ENCODE data around the gene LHPP.
"Not testable (repeated sequence)": the region's sequence is repeated elsewhere in the genome, so short reads cannot be mapped to it uniquely, and the experiment has no call there.

The LHPP gene, protein sequence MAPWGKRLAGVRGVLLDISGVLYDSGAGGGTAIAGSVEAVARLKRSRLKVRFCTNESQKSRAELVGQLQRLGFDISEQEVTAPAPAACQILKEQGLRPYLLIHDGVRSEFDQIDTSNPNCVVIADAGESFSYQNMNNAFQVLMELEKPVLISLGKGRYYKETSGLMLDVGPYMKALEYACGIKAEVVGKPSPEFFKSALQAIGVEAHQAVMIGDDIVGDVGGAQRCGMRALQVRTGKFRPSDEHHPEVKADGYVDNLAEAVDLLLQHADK

DNA sequence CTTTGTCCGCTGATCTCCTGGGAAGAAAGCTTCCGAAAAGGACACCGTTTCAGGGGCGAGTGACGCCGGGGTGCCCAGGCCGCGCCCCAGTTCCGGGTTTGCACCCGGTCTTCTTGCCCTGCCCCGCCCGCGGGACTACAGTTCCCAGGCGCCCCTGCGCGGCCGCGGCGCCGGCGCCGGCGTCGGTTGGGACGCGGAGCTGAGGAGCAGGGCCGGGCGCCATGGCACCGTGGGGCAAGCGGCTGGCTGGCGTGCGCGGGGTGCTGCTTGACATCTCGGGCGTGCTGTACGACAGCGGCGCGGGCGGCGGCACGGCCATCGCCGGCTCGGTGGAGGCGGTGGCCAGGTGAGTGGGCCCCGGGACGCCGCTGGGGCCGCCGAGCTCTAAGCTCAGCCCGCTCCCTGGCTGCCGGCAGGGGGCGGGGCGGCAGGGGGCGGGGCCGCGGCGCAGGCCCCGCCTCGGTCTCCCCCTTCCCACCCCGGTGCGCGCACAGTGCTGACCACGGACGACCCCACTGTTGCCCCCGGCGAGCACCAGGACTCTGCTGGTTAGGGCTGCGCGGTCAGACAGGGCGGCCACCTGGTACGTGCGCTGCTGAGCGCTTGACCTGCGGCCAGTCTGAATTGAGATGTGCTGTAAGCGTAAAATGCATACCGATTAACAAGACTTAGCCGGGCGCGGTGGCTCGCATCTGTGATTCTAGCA is at the start of gene LHPP:
TSS of gene LHPP (plus strand) at position 182 of the 706 bp plus-strand sequence. CDS start at position 222, 40 bp downstream.
- peak; percentile 44 to 92 (median 77) for DNase-seq

DNA sequence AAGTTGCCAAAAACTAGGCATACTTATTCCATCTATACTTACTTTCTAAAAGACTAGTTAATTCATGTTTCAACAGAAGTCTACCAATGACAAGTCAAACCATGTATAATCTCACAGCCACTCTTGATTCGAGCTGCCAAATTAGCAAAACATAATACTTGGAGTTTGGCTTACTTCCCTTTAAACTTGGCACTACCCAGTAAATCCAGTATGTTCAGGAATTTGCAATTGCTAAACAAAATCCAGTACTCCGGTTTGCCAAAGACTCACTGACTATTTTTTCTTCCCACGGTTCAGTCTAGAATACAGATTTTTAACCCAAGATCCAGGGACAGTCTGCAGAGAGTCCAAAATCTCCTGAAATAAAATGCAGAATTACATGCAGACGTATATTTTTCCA is 47.5 kb upstream of the LHPP start:
- peak in 1 of 51 donors; percentile 21 for DNase-seq

DNA sequence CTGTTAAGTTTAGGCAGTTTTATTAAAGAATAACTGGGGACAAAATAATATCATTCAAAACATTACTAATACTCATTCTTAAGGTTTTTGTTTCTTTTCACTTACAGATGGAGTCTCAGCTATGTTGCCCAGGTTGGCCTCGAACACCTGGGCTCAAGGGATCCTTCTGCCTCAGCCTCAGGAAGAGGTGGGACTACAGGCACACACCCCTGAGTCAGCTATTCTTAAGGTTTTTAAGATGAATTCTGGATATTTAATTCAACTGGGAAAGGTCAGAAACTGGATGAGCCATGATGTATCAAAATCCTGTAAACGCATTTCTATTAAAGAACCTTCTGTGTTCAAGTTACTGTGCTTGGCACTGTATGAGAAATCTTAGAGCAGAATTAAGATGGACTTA is 46.4 kb upstream of the LHPP start:
- no peak for DNase-seq

DNA sequence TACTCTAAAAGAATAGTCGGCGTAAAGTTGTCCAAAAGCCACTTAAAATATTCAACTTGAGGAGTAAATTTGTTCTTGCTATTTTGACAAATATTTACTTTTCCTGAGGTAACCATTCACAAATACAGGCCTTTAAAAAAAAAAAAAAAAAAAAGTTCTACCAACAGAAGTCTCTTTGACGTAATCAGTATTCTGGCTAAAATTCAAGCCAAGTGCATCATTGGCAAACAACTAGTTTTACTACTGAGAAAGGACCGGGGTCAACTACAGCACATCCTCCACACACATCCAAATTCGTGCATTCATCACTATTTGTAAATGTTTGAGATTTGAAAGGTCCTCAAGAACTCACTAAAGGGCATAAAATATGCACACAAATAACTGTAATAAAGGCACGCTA is 44.9 kb upstream of the LHPP start:
- DNase-seq = no peak

DNA sequence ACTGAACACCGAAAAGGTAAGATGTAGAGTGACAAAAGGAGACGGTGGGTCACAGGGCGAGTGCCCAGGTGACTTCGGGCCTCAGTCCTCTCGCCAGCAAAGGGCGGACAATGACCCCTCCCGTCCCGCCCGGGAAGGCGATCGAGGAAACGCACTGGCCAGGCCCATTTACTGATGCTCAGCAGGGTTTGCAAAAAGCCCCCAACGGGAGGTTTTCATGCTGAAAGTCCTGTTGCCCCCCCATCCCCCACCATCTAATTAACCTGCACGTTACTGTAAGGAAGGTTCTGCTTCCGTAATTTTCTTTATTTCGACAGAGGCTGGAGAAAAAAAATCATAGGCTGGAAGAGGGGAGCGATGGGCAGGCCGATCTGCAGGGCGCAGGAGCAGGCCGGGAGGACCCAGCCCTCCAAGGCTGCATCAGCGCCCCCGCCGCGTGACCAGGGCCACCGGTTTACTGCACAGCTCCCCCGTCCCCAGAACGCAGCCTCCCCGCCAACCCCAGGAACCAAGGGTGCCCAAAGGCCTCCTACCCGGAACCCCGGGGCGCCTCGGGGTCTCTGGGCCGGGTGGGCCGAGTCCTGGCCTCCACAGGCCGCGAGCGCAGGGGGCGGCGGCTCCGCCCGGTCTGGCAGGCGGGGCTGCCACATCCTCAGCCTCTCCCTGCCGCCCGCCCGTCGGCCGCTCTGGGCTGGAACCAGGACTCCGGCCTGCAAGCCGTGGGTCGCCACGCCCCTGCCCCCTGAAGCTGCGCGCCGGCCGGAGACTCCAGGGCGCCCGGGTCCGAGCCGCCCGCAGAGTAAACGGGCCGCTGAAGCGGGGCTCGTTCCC is 43.5 kb upstream of the LHPP start:
- peak in 50 of 51 donors; percentile 10 to 86 (median 54) for DNase-seq

DNA sequence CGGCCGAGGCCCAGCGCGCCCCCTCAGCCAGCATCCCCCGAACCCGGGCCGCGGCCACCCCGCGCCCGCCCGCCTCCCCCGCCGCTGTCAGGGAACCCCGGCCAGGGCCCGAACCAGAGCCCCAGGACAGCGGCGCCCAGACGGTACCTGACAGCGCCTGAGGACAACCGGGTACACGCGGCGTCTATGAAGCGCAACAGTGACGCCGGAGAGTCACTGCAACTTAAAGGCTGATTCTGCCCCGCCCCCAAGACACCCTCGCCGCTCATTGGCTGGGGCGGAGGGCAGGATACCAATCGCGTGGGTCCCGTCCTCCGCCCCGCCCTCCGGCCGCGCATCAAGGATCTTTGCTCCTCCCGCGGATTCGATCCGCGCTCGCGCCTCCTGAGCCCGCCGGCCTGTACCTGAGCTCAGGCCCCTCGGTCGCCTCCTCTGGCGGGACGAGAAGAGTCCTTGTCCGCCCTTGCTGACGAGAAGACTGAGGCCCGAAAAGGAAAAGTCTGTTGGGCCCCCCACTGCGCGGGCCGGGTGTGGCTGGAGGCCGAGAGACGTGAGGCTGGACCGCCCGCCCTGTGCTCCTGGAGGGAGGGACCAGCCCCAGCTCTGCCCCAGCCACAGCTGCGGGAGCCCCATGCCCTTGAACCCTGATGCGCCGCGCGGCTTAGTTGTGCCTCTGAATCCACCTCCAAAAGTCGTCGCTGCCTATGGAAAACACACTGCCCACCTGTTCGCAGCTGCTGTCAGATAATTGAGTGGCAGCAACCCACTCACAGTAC is 42.7 kb upstream of the LHPP start, which contains the start of gene OAT:
TSS of gene OAT (minus strand) at position 198 of the 776 bp plus-strand sequence. CDS start 6,752 bp downstream, outside the sequence.
- peak; percentile 37 to 98 (median 93) for DNase-seq

DNA sequence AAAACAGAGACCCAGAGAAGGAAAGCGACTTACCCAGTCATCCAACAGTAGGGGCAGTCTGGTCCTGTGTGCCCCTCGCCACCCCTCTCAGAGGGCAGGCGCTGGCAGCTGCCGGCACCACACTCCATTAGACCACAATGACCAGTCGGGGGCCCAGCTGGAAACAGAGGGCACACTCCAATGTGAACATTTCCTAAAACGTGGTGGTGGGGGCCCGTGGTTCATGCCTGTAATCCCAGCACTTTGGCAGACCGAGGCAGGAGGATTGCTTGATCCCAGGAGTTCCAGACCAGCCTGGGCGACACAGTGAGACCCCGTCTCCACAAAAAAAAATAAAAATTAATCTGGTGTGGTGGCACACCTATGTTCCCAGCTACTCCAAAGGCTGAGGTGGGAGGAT is 42.0 kb upstream of the LHPP start:
- DNase-seq = peak in 1 of 51 donors; percentile 32

DNA sequence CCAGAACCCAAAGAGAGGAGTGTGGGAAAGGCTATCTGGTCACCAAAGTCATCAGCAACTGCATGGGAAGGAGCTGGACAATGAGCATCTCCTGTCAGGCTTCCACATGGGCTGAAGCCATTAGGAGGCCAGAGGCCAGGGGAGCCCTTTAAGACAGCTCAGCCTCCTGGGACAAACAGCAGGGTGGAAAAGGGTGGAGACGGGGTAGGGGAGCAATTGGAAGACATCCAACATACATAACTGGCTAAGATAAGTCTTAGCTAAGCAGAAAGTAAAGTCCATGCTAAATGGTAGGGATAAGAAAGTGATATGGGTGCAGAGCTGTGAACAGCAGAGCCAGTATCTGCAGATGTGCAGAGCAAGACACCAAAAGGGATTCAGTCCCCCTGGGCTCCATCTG is 41.4 kb upstream of the LHPP start:
- no peak for DNase-seq

DNA sequence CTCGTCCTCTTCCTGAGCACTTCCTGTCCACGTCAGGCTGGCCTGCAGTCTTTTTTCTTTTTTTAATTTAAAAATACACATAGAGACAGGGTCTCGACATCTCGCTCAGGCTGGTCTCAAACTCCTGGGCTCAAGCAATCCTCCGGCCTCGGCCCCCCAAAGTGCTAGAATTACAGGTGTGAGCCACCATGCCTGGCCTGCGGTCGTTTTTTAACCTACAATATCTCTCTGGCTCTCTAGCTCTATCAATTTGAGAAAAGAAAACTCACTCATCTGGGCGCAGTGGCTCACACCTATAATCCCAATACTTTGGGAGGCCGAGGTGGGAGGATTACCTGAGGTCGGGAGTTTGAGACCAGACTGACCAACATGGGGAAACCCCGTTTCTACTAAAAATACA is 38.9 kb upstream of the LHPP start:
- no peak for DNase-seq

DNA sequence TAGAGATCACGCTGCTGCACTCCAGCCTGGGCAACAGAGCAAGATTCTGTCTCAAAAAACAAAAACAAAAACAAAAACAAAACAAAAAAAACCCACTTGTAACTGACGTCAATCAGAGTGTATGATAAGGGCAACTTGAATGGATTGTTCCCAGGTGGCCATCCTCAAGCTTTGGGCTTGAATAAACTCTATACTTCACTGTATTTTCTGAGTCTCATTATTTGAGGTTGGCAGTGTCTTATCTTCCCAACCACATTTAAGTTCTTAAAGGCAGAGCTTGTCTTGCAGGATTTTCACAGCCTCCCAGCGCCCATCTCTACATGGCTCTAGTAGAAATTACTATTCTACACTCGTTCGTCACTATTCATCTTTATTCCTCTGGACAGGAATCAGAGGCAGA is 37.8 kb upstream of the LHPP start:
- DNase-seq = no peak

DNA sequence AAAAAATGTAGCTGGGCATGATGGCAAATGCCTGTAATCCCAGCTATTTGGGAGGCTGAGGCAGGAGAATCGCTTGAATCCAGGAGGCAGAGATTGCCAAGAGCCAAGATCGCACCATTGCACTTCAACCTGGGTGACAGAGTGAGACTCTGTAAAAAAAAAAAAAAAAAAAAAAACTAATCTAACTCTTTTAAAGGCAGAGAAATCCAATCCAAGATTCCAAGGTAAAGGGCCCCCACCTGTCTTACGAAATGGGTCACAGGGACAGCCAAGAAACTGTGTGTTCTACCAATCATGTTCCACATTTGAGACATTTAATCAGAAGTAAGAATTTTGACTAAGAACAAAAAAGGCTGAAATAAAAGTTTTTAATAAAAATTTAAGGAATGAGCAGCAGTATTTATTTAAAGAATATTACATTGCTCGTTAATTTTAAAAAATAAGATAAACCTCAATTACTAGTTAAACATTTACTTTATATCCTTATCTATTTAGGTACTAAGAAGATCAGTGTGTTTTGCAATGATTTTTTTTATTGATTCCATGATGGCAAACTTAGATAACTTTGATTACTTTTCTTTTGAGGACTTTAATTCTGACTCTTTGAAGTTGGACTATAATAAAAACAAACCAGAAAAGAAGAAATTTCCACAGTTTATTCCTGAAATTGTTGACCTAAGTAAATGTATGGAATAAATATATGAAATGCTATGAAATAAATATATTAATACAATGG is 36.2 kb upstream of the LHPP start:
- no peak for DNase-seq

DNA sequence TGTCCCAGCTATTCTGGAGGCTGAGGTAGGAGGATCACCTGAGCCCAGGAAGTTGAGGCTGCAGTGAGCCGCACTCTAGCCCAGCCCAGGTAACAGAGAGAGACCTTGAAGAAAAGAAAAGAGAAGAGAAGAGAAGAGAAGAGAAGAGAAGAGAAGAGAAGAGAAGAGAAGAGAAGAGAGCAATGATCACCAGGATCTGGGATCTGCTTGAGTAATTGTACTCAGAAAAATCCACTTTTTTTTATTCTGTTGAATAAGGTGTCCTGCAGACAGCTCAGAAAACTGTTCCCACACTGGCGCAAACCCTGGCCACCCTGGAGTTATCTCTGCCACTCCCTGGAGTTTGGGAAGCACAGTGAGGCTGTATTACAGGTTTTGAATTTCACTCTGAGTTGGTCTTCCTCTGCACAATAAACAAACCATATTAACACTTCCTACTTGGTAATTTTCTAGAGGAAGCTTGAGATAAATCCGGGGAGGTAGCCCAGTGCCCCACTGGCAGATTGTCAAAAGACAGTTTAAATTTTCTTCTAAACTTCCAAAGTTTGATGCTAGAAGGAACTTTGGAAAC is 33.3 kb upstream of the LHPP start:
- no peak for DNase-seq

DNA sequence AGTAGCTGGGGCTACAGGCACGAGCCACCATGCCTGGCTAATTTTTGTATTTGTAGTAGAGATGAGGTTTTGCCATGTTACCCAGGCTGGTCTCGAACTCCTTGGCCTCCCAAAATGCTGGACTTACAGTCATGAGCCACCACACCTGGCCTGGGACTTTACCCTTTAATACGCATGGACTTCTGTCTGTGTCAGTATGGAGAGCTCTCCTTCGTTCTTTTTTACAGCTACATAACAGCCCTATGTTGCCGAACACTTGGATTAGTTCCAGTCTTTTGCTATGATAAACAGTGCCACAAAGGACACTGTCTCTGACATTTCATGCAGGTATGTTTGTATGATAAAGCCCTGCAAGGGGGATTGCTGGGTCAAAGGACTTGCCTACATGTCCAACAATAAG is 32.0 kb upstream of the LHPP start:
- DNase-seq = no peak

DNA sequence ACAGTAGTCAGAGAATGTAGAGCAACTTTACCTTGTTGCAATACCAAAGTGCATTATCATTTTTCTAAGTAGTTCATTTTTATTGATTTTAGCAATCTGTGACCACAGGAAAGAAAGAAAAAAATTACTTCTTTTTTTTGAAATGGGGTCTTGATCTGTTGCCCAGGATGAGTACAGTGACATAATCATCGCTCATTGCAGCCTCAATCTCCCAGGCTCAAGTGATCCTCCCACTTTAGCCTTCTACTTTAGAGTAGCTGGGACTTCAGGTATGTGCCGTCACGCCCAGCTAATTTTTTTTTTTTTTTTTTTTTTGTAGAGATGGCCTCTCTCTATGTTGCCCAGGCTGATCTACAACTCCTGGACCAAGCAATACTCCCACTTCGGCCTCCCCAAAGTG is 31.5 kb upstream of the LHPP start:
- DNase-seq = no peak

DNA sequence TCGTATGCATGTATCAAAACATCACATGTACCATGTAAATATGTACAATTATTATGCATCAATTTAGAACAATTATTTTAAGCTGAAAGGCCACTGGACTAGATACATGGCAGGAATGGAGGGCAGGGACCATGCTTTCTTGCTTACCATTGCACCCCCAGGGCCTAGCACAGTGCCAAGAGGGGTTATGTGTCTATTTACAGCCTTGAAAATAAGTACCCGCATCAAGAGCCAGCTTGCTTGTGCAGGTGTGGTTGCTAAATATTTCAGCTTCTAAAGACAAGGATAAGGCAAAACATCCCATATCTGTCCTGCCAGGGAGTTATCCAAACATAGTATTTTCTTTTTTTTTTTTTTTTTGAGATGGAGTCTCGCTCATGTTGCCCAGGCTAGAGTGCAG is 28.2 kb upstream of the LHPP start:
- no peak for DNase-seq

DNA sequence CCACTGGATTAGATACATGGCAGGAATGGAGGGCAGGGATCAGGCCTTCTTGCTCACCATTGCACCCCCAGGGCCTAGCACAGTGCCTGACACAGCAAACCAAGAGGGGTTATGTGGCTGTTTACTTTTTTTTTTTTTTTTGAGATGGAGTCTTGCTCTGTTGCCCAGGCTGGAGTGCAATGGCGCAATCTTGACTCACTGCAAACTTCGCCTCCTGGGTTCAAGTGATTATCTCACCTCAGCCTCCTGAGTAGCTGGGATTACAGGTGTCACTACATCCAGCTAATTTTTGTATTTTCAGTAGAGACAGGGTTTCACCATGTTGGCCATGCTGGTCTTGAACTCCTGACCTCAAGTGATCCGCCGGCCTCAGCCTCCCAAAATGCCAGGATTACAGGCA is 25.9 kb upstream of the LHPP start:
- DNase-seq = not testable (repeated sequence)

DNA sequence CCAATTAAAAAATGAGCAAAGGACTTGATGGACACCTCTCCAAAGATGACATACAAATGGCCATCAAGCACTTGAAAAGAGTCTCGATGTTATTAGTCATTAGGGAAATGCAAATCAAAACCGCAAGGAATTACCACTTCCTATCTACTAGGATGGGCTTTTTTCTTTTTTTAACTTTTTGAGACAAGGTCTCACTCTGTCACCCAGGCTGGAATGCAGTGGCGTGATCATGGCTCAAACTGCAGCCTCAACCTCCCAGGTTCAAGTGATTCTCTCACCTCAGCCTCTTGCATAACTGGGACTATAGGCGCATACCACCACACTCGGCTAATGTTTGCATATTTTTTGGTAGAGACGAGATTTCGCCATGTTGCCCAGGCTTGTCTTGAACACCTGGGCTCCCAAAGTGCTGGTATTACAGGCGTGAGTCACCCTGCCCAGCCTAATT is 25.4 kb upstream of the LHPP start:
- DNase-seq = no peak

DNA sequence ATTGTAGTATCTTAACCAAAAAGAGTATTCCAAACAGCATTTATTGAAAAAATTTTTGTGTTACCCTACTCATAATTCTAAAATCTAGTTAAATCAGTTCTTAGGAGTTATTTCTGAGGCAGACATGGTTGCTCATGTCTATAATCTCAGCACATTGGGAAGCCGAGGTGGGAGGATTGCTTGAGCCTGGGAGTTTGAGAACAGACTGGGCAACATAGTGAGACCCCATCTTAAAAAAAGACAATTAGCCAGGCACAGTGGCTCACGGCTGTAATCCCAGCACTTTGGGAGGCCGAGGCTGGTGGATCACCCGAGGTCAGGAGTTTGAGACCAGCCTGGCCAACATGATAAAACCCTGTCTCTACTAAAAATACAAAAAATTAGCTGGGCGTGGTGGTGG is 19.9 kb upstream of the LHPP start:
- DNase-seq = not testable (repeated sequence)

DNA sequence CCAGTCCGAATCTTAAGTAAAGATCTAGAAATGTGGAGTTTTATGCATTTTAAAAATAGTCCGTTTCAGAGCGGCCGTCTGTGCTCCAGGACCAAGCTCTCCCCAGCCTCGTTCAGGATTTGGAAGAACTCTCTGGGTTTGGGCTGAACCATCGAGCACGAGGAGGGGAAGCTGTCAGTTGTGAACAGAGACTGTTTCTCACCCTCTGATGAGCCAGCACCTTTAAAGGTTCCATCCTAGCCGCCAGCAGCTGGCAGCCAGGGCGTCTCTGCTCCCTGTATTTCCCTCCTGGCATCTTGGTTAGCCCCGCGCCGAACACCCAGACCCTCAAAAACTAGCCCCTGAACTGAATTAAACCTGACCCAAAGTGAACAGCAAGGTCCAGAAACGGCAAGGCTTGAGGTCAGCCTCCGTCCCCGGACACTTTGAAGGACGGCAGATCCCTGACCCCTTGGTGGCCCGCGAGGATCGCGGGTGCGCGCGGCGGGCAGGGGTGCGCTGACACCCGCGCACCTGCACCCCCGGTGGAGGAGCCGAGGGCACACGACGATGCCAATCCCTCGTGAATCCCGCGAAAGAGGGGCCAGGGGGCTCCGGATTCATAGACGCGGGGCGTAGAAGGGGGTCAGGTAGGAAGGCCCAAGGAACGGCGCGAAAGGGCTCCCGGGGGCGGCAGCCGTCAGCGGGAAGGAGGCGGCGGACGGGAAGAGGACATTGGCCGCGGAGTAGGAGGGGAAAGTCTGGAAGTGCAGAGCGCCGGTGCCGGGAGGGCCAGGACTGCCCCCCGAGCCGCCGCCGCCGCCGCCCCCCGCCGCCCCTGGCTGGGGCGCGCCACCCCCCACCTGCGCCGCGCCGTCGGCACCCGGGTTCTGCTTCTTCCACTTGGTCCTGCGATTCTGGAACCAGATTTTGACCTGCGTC is 14.5 kb upstream of the LHPP start:
- no peak for DNase-seq

Data from hypothalamus (tissue), 51 donors.